GM19395 (cell line): ENCODE results near the gene CLIC5.

Experiments
- ATAC-seq: cut with Tn5 transposase; IDR thresholded peaks from one replicate; pipeline ENCODE4 v1.9.1; 2021; ENCODE audit warnings: mild to moderate bottlenecking, moderate library complexity; ENCODE audit not compliant: unreplicated experiment

CLIC5 gene

DNA sequence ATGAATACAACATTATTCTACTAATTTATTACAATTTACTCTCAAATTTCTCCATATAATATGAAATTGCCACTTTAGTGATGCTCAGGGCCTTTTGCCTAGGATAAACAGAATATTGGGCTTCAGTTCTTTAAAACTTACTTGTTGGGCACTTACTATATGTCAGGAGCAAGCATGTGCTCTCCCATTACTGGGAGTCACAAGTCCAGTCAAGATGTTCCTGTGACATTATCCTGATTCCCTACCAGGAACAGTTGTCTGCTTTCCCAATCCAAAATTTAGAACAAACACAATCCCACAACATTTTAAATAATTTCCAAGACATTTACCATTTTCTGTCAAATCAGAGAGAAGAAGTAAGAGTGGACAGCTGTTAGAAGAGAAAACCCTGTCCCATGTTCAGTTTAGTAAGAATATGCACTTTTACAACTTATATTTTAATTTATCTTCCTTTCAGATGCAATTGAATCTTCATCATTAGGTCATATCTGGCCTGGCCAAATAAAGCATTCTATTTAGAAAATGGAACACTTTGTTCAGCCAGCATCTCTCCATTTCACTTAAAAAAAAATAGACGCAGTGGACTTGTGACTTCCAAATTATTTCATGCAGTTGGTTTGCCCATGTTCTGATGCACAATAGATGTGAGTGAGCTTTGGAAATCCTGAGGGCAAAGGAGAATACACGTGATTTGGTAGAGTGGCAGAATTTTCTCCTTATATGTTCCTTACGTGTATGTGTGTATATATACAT, 159.8 kb downstream of the CLIC5 start:
- no peak for ATAC-seq

DNA sequence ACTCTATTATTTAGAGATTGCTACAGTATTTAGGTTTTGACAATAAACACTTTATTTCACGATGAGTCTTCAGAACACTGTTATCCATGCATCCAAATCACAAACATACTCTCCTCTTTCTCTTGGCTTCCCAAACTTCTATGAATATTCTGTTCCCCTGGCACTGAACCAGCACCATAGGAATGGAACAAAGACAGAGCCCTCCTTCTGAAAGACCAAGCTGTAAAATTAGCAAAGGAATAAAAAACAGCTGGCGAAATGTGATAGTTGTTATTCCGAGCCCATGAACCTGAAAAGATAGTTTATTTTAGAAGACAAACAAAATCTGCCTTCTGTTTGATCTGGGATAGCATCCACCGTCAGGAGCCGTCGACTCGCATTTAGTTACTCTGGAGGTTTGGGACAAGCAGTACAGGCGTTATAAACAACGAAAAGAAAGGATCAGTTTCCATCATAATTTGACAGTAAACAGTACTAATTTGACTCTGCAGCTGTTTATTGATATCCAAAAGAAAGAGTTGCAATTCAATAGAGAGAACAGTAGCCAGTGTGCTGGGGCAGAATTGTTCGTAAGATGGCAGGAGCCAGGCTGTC, 161.4 kb downstream of the CLIC5 start:
- no peak for ATAC-seq

DNA sequence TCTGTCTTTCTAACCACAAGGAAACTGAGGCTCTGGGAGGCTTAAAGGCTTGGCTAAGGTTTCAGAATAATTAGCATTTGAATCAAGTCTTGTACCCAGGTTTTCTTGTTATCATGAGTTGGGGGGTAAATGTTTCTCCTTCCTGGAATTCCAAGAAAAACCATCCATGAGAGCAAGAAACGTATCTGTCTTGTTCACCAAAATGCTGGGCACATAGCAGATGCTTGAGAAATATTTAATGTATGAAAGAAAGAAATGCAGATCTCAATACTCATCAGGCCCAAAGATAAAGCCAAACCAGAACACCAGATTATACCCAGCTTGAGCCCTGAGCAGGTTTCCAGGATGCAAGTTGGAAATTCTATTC, 164.6 kb downstream of the CLIC5 start:
- ATAC-seq: no peak

DNA sequence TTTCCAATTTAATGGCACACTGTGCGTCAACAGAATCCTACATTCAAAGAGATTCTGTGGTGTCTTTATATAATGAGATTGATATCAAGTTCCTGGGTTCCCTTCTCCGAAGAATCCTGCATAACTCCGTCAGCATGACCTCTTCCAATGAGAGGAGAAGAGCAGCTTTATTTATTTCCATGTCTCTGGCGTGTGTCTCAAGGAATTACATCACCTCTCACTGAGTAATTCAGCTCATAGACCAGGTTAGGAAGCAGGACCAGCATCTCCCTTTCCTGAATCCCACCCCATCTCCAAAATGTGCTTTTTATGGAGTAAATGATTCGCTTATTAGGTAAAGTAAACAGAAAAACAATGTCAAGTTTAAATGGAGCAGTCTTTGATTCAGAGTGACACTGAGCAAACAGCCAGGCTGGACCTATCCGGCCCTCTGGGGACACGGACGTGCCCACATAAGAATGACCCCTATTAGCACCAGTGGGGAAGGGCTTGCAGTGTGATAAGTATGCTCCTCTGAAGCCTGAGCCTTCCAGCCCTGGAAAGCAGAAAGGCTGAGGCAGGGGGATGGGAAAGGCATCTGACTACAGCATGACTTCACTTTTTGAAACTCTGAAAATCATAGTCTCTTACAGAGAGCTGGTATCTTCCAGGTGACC, 165.2 kb downstream of the CLIC5 start:
- no peak for ATAC-seq

DNA sequence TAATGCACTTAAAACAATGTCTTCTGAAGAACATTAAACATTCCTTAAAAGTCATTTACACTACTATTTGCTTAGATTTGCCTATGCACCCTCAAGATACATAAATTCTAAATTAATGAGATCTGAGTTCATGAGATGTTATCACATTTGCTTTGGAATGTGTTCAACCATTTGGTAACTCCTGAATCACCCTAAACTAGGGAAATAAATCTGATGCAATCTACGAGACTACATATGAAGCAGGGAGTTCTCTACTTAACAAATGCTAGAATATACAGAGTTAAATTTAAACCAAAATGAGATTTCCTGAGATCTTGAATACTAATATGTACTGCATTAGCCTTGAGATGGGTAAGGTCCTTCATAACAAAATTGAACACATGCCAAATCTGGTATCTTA, 170.1 kb downstream of the CLIC5 start:
- ATAC-seq: no peak

DNA sequence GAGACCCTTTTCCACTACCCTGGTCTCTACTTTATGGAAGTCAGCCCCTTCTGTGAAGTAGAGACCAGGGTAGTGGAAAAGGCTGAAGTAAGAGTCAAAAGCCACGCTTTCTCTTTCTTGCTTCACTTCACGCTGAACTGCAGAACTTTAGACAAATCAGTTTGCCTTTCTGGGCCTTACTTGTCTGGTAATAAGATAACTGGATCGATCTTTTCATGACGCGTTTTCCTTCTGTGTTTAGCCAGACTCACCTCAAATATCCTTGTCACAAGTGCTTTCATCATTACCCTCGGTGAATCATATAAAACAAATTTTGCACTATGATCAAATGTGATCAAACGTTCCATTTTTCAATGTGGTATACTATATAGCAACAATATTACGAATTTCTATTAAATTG, 170.7 kb downstream of the CLIC5 start:
- no peak for ATAC-seq

DNA sequence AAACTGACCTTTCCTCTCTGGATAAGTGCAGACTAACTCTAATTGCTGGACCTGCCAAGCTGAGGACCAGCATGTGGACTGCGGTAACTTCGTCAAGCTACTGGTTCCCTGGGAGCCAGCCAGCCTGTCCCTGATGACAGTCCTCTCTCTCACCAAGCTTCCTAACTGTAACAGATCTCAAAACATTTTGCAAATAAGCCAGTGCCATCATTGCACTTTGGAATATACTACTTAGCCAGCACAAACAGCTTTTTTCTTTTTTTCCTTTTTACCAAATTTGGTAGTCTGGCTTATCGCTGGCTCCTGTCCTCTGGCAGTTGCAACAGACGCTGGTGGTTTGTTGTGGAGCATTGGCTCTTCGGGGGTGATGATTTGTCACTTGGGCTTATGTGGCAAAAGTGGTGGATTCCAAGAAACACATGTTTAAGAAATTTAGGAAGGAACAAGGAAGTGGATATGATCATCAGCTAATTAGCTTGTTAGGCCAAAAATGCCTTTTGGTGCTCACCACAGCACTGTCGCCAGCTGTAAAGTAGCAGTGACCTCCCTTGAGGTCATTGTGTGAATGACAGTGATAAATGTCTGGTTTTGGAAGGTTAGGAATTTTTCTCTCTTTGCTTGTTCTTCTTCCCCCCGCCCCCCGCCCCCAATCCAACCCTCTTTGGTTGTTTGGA, 171.7 kb downstream of the CLIC5 start:
- ATAC-seq: no peak

DNA sequence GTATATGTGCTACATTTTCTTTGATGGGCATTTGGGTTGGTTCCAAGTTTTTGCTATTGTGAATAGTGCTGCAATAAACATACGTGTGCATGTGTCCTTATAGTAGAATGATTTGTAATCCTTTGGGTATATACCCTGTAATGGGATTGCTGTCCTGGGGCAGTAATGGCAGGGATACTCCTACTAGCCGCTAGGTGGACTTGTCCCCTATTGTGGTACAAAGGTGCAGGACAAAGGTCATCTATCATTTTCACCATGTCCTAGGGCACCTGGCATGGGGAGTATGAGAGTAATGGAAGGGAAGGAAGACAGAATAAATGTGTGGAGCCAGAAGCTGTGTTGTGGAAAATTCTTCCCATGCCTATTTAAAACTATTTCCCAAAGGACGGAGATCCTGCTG, 174.6 kb downstream of the CLIC5 start:
- no peak for ATAC-seq

DNA sequence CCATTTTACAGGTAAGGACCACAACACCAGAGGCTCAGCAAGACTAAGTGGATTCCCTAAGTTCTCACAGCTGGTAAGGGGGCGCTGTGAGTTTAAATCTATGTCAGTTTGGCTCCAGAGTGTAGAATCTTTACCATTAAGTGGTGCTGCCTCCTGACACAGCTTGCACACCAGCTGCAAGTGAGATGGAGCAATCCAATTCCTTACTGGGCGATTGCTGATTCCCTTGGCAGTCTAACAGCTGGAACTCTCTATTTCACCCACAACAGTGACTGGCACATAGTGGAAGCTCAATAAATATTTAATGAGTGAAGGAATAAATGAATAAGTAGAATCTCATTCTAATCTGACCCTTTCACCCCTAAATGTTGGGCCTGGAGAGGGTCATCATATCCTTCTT, 176.7 kb downstream of the CLIC5 start:
- ATAC-seq: no peak

DNA sequence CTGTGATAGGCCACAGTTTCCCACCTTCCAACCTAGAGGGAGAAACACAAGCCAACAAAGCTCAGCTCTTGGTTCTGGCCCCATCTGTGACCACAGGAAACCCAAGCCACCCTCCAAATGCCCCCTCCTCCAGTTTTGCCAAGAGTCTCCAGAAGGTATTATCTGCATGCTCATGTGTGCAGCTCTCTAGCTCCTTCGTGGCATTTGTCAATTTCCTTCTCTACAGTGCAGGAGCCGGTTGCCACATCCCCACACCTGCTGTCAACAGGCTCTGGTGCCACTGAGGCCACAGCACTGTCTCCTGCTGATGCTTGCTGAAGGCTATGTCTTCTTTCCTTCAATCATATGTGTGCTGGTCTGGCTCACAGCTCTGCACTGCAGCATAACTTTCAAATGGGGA, 177.2 kb downstream of the CLIC5 start:
- ATAC-seq: no peak

DNA sequence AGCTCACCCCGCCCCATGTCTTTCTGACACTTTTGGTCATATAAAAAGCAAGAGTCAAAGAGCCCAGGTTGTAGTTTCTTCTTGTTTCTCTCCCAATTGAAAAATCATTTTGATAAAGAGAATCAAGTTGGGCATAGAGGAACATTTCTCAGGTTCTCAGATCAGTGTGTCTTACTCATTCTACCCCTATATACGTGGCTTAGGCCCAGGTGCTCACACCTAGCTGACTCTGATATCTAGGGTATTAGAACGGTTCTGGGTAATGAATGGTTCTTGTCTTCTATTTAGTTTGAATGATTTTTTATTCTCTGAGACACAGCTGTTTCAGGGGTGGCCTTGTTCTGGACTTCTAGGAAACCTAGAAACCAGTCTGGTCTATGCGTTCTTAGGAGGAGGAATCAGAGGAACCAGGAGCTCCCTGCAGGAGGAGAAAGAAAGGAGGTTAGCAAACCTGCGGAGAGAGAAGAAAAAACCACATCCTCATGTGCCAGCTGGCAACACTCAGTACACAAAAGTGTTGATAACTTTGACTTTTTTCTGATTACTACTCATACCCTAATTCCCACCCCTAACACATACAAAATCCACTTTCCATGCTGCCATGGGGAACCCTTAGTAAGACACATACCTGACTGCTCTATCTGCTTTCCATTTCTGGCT, 178.0 kb downstream of the CLIC5 start:
- no peak for ATAC-seq

DNA sequence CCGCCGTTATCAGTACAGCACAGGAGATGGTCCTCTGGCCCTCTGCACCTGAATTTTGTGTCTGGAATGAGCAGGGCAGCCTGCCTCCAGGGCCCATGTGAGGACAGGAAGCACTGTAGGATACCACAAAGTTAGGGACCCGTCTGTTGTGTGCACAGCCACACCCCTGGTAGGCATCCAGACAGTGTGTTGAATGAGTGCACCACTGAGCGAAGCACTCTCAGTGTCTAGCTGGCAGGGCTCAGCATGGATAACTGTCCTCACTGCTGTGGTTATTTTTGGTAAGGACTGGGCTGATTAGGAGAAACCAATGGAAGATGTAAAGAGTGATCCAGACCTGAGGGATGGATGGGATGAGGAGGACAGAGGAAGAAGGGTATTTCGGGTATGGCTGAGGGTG, 178.7 kb downstream of the CLIC5 start:
- no peak for ATAC-seq

DNA sequence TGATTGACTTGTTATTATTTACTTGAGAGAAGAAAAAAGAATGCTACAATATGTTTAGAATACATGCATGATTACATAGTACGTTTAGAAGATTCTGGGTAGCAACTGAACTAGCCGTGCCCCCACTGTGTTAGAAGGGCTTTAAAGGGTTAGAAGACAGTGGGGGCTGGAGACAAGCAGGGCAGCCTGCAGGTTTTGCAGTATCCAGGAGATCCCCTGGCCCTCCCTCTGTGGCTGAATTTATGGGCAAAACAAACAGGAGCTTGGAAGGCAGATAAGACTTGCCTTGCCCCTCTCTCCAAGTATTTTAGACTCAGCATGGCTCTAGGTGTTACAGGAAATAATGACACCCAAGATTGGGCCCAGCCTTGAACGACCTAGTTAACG, 179.2 kb downstream of the CLIC5 start:
- no peak for ATAC-seq

DNA sequence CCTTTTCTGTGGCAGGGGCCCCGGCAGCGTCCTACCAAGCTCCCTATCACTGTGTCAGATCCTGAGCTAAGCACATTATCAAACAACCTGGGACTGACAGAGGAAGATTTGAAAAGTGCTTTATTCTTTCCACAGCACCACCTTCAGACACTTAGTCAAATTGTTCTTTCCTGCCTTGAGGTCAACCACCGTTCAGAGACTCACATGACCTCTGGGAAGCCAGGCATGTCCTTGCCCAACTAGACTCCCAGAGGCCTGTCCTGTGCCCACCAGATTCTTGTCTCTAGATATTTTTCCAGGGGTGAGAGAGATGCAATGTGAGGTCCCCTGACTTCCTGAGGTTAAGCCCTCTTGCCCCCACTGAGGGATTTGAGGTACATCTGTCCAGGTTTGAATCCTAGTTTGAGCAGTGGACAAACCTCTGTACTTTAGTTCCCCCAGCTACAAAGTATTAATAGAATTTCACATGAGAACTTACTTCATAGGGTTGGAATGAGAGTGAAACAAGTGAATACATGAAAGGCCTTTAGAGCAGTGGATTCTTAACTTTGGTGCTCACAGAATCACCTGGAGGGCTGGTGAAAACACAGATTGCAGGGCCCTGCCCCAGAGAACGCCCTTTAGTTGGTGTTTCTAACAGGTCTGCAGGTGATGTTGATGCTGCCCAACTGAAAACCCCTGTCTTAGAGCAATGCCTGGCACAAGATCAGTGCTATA, 179.8 kb downstream of the CLIC5 start:
- no peak for ATAC-seq

DNA sequence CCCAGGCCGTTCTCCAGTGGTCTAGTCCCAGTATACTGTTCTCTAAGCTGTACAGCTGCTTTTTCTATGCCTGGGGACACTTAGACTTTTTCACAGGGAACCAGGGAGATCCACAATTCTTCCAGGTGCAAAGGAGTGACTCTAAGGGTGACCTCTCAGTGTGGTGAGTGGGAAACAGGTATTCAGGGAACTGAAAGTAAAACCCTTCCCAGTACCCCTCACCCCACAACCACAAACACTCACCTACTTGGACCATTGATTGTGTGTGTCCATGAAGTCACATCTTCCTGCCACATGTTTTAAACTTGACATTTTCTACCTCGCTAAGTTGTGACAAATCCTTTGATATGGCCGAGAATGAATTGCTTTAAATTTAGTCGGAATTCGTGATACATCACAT, 183.6 kb downstream of the CLIC5 start:
- no peak for ATAC-seq
